Measurements from ENCODE around the gene PSMD13.

Gene PSMD13

GRCh38 chr11:223026-223789, 13.6 kb upstream of the PSMD13 start:
- no peaks in the 10 kb centered on the region for H3K79me2 ChIP-seq (ENCODE audit: low read length)
- no peak overlapping the region for H3K4me3 ChIP-seq (ENCODE audit: low read length)
- no peaks in the 10 kb centered on the region for H3K36me3 ChIP-seq (replicated peaks; ENCODE audit: insufficient read depth, low read length)
- no peaks in the 10 kb centered on the region for H3K4me1 ChIP-seq (ENCODE audit: low read length)
- no peaks in the 10 kb centered on the region for H4K20me1 ChIP-seq (ENCODE audit: insufficient read depth, low read length)
- no peak overlapping the region for H3K9ac ChIP-seq (ENCODE audit: low read length)
- H3K9me3 ChIP-seq (replicated peaks; ENCODE audit: insufficient read depth, low read length) = no peaks in the 10 kb centered on the region
- no peaks in the 10 kb centered on the region for H3K9me2 ChIP-seq (replicated peaks; ENCODE audit: insufficient read depth, low read length)
- H3K27me3 ChIP-seq (replicated peaks; ENCODE audit: insufficient read depth, low read length) = no peaks in the 10 kb centered on the region
- TF ChIP-seq CTCF (IDR thresholded peaks at IDR 0.05; ENCODE audit: low read length) (no peak), EZH2phosphoT487 (IDR thresholded peaks at IDR 0.05; ENCODE audit: low read length) (no peak), EZH2 (optimal IDR thresholded peaks at IDR 0.05; ENCODE audit: low read depth, low read length) (no peak)
- no peaks in the 10 kb centered on the region for H3F3A ChIP-seq (ENCODE audit: insufficient read depth, low read length)
- no peak for DNase-seq
- no peak overlapping the region for H2AFZ ChIP-seq (ENCODE audit: low read length)
- no peak overlapping the region for H3K27ac ChIP-seq (ENCODE audit: low read length)
- H3K4me2 ChIP-seq (ENCODE audit: low read depth, low read length) = no peak overlapping the region

DNA sequence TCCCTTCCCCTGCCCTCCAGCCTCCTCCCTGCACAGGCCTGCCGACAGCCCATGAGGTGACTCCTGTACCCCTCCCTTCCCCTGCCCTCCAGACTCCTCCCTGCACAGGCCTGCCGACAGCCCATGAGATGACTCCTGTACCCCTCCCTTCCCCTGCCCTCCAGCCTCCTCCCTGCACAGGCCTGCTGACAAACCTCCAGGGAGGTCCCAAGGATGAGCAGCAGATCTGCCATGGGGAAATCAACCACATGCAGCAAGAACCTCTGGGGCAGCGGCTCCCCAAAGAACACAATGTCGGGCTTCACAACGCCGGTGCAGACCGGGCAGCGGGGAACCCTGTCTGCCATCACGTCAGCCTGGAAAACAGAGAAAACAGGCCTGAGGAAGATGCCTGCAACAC, 12.9 kb upstream of the PSMD13 start:
- Histone ChIP-seq H3K4me3 (ENCODE audit: low read length) (no peak overlapping the region), H3K9me2 (replicated peaks; ENCODE audit: insufficient read depth, low read length) (no peaks in the 10 kb centered on the region), H3K79me2 (ENCODE audit: low read length) (no peaks in the 10 kb centered on the region), H3K36me3 (replicated peaks; ENCODE audit: insufficient read depth, low read length) (no peaks in the 10 kb centered on the region), H3K27me3 (replicated peaks; ENCODE audit: insufficient read depth, low read length) (no peaks in the 10 kb centered on the region), H3F3A (ENCODE audit: insufficient read depth, low read length) (no peaks in the 10 kb centered on the region), H3K4me1 (ENCODE audit: low read length) (no peaks in the 10 kb centered on the region), H3K9me3 (replicated peaks; ENCODE audit: insufficient read depth, low read length) (no peaks in the 10 kb centered on the region), H3K27ac (ENCODE audit: low read length) (no peak overlapping the region), H4K20me1 (ENCODE audit: insufficient read depth, low read length) (no peaks in the 10 kb centered on the region), H2AFZ (ENCODE audit: low read length) (no peak overlapping the region), H3K4me2 (ENCODE audit: low read depth, low read length) (no peak overlapping the region), H3K9ac (ENCODE audit: low read length) (no peak overlapping the region)
- TF ChIP-seq EZH2 (optimal IDR thresholded peaks at IDR 0.05; ENCODE audit: low read depth, low read length) = no peak
- no peak for TF ChIP-seq CTCF (IDR thresholded peaks at IDR 0.05; ENCODE audit: low read length)
- TF ChIP-seq EZH2phosphoT487 (IDR thresholded peaks at IDR 0.05; ENCODE audit: low read length) = no peak
- DNase-seq = no peak

DNA sequence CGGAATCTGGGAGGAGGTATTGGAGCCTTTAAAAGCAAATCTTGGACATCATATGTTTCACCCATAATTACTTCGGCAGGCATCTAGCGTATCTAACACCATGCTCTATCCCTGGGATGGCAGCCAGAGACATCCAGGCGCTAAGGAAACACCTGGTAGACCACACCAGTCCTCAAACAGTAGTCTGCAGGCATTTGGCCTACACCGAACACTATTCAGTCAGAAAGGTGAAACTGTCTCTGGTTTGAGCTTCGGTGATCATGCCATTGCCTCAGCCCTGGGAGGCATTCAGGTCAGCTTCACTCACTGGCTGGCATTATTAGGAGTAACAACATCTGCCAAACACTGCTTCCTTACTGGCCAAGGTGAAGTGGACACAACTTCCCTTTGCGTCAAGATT, 12.4 kb upstream of the PSMD13 start:
- Histone ChIP-seq H3K9me3 (replicated peaks; ENCODE audit: insufficient read depth, low read length) (no peaks in the 10 kb centered on the region), H3K9ac (ENCODE audit: low read length) (no peak overlapping the region), H4K20me1 (ENCODE audit: insufficient read depth, low read length) (no peaks in the 10 kb centered on the region), H2AFZ (ENCODE audit: low read length) (no peak overlapping the region), H3K4me3 (ENCODE audit: low read length) (no peak overlapping the region), H3K4me2 (ENCODE audit: low read depth, low read length) (no peak overlapping the region), H3K27me3 (replicated peaks; ENCODE audit: insufficient read depth, low read length) (no peaks in the 10 kb centered on the region), H3K9me2 (replicated peaks; ENCODE audit: insufficient read depth, low read length) (no peaks in the 10 kb centered on the region), H3K4me1 (ENCODE audit: low read length) (no peaks in the 10 kb centered on the region), H3K27ac (ENCODE audit: low read length) (no peak overlapping the region), H3K79me2 (ENCODE audit: low read length) (no peaks in the 10 kb centered on the region), H3F3A (ENCODE audit: insufficient read depth, low read length) (no peaks in the 10 kb centered on the region), H3K36me3 (replicated peaks; ENCODE audit: insufficient read depth, low read length) (no peaks in the 10 kb centered on the region)
- TF ChIP-seq CTCF (IDR thresholded peaks at IDR 0.05; ENCODE audit: low read length) = no peak
- TF ChIP-seq EZH2phosphoT487 (IDR thresholded peaks at IDR 0.05; ENCODE audit: low read length) = no peak
- TF ChIP-seq EZH2 (optimal IDR thresholded peaks at IDR 0.05; ENCODE audit: low read depth, low read length) = no peak
- no peak for DNase-seq

Data from MM.1S (cell line).